HG03064 (cell line): ENCODE results near the gene NRTN.
"Not testable (repeated sequence)": the region's sequence is repeated elsewhere in the genome, so short reads cannot be mapped to it uniquely, and the experiment has no call there.

ENCODE experiments used
- ATAC-seq: cut with Tn5 transposase; IDR thresholded peaks from one replicate; pipeline ENCODE4 v1.9.1; 2021; ENCODE audit warnings: low read depth; ENCODE audit not compliant: unreplicated experiment

NRTN gene

GRCh38 chr19:5864725-5865486 lies 60.0 kb downstream of the NRTN start:
- ATAC-seq, result no peak

GRCh38 chr19:5865772-5866171 lies 60.9 kb downstream of the NRTN start:
- no peak for ATAC-seq

- no peak for ATAC-seq
Observed at GRCh38 chr19:5867201-5868136, 62.6 kb downstream of the NRTN start.

GRCh38 chr19:5870986-5871394 lies 66.1 kb downstream of the NRTN start:
- no peak for ATAC-seq

- ATAC-seq, result no peak
Observed at GRCh38 chr19:5873617-5874199, 68.8 kb downstream of the NRTN start.

- not testable (repeated sequence) for ATAC-seq
Observed at GRCh38 chr19:5874496-5874895, 69.6 kb downstream of the NRTN start.

- ATAC-seq, result no peak
Observed at GRCh38 chr19:5877427-5877826, 72.6 kb downstream of the NRTN start.

- ATAC-seq, result no peak
Observed at GRCh38 chr19:5877882-5878281, 73.0 kb downstream of the NRTN start.
